ENCODE data around the gene CFAP97.

DNA sequence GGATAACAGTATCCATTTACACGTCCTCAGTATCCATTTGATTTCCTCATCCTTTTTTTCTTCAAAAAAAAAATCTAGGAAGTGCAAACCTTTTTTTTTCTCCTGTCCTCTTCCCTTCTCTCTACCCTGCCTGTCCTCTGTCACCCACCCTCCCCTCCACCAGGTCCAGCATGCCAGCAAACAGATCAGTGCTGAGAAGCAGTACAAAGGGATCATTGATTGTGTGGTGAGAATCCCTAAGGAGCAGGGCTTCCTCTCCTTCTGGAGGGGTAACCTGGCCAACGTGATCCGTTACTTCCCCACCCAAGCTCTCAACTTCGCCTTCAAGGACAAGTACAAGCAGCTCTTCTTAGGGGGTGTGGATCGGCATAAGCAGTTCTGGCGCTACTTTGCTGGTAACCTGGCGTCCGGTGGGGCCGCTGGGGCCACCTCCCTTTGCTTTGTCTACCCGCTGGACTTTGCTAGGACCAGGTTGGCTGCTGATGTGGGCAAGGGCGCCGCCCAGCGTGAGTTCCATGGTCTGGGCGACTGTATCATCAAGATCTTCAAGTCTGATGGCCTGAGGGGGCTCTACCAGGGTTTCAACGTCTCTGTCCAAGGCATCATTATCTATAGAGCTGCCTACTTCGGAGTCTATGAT is 59.1 kb downstream of the CFAP97 start:
- TF ChIP-seq, protein P1, sequence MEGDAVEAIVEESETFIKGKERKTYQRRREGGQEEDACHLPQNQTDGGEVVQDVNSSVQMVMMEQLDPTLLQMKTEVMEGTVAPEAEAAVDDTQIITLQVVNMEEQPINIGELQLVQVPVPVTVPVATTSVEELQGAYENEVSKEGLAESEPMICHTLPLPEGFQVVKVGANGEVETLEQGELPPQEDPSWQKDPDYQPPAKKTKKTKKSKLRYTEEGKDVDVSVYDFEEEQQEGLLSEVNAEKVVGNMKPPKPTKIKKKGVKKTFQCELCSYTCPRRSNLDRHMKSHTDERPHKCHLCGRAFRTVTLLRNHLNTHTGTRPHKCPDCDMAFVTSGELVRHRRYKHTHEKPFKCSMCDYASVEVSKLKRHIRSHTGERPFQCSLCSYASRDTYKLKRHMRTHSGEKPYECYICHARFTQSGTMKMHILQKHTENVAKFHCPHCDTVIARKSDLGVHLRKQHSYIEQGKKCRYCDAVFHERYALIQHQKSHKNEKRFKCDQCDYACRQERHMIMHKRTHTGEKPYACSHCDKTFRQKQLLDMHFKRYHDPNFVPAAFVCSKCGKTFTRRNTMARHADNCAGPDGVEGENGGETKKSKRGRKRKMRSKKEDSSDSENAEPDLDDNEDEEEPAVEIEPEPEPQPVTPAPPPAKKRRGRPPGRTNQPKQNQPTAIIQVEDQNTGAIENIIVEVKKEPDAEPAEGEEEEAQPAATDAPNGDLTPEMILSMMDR (IDR thresholded peaks at IDR 0.05) = no peak
- TF ChIP-seq EZH2 (IDR thresholded peaks at IDR 0.05) (no peak), EZH2phosphoT487 (IDR thresholded peaks at IDR 0.05) (no peak)

All from neural progenitor cell (in vitro differentiated cells).